Gastrocnemius medialis (tissue), 4 donors: ENCODE data around the gene SPSB1.

ENCODE experiments used
- CTCF ChIP-seq, 5 experiments: fragments of 450-650 bp in 3 of 5; fragments of 200-600 bp in 2 of 5; sonication (generic) in 2 of 5; IDR thresholded peaks in 4 of 5; conservative IDR thresholded peaks in 1 of 5; 1 replicate in 4 of 5; 2 replicates in 1 of 5; pipeline ENCODE4 v1.5.1; 2016 to 2019; ENCODE audit warnings: antibody characterized with exemption in 5 of 5, mild to moderate bottlenecking in 3 of 5, moderate library complexity in 3 of 5
- POLR2A ChIP-seq, 2 donors: fragments of 450-650 bp; IDR thresholded peaks; one replicate each; pipeline ENCODE4 v1.6.1; 2017; ENCODE audit warnings: antibody characterized with exemption in 2 of 2, mild to moderate bottlenecking in 2 of 2, moderate library complexity in 2 of 2

DNA sequence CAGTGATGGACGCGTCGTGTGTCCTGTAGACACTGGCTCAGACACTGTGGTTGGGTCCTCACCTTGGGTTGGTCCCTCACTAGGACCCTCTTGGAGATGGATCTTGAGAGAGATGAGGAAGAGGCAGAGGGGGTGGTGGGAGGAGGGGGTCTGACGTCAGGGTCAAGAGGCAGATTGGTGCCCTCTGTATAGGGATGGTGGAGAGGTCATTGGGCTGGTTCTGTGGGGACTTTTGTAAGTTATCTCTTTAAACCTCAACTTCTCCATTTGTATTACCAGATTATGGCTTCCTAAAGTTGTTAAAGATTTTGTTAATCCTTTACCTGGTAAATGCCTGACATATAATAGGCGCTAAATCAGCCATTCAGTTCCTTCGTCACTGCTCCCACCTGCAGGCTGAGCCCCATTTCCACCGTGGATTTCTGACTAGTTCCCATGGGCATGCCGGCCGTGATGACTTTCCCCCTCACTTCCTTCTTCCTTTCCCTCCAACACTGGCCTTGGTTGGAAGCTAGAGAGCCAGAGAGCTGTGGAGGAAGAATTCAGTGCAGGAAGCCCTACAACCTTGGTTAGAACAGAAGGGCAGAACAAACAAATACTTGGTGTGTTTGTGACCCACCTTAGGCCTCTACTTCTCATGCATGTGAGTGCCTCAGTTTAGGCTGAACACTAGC is 49.5 kb upstream of the SPSB1 start:
- TF ChIP-seq CTCF (IDR thresholded peaks at IDR 0.05 in 4 of 5, conservative IDR thresholded peaks at IDR 0.05 in 1 of 5), result no peak
- TF ChIP-seq POLR2A (IDR thresholded peaks at IDR 0.05), result no peak
